ENCODE results near the gene MCC.

DNA sequence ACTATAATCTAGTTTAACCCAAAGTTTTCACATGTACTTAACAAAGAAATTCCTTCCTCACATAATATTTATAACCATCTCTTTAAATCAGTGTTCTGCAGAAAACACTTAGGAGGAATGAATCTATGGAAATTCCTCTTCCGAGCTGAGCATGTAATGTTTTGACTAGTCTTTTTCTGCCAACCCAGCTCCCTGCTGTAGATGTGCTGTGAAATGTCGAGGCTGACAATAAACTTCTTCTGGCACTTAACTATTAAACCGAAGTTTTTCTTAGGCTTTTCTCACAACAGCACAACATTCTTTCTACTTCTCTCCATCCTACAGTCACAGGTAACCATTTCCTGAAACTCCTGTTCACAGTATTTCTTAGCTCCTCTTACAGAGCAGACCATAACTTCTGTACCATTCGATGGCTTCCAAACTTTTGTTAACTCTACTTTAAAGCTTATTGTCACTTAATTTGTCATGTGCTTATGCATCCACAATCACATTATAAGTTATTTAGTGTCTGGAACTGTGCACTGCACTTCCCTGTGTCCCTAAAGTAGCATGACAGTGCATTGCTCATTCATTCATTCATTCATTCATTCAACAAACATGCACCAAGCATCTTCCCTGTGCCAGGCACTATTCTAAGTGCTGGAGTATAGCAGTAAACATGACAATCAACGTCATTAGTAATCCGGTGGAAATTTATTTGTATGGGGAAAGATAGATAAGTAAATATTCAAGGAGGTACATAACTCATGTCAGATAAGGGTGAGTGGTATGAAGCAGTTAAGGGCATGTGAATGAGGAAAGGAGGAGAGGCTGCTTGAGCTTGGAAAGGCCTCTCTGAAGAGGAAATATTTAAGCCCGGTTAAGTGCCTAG lies 108.1 kb downstream of the MCC start:
- TF ChIP-seq, protein P1, sequence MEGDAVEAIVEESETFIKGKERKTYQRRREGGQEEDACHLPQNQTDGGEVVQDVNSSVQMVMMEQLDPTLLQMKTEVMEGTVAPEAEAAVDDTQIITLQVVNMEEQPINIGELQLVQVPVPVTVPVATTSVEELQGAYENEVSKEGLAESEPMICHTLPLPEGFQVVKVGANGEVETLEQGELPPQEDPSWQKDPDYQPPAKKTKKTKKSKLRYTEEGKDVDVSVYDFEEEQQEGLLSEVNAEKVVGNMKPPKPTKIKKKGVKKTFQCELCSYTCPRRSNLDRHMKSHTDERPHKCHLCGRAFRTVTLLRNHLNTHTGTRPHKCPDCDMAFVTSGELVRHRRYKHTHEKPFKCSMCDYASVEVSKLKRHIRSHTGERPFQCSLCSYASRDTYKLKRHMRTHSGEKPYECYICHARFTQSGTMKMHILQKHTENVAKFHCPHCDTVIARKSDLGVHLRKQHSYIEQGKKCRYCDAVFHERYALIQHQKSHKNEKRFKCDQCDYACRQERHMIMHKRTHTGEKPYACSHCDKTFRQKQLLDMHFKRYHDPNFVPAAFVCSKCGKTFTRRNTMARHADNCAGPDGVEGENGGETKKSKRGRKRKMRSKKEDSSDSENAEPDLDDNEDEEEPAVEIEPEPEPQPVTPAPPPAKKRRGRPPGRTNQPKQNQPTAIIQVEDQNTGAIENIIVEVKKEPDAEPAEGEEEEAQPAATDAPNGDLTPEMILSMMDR (conservative IDR thresholded peaks at IDR 0.05; ENCODE audit: low read depth, low read length): no peak
- TF ChIP-seq POLR2A (IDR thresholded peaks at IDR 0.05; ENCODE audit: low read depth, low read length) (no peak), RFX5 (IDR thresholded peaks at IDR 0.05; ENCODE audit: low read depth, low read length) (no peak), MAZ (IDR thresholded peaks at IDR 0.05; ENCODE audit: borderline replicate concordance, low read depth, low read length) (no peak), CHD1 (IDR thresholded peaks at IDR 0.05; ENCODE audit: low read depth, low read length) (no peak), MAFK (IDR thresholded peaks at IDR 0.05; ENCODE audit: low read depth, low read length) (no peak), MXI1 (IDR thresholded peaks at IDR 0.05; ENCODE audit: borderline replicate concordance, low read depth, low read length) (no peak), SMC3 (IDR thresholded peaks at IDR 0.05; ENCODE audit: low read depth, low read length) (no peak), CEBPB (IDR thresholded peaks at IDR 0.05; ENCODE audit: low read depth, low read length) (no peak), RAD21 (IDR thresholded peaks at IDR 0.05; ENCODE audit: low read length) (no peak), NFE2L2 (IDR thresholded peaks at IDR 0.05; ENCODE audit: low read depth, low read length) (no peak), FOS (IDR thresholded peaks at IDR 0.05; ENCODE audit: low read depth, low read length) (no peak), BHLHE40 (IDR thresholded peaks at IDR 0.05; ENCODE audit: low read depth, low read length) (no peak)
- TF ChIP-seq, protein P2, sequence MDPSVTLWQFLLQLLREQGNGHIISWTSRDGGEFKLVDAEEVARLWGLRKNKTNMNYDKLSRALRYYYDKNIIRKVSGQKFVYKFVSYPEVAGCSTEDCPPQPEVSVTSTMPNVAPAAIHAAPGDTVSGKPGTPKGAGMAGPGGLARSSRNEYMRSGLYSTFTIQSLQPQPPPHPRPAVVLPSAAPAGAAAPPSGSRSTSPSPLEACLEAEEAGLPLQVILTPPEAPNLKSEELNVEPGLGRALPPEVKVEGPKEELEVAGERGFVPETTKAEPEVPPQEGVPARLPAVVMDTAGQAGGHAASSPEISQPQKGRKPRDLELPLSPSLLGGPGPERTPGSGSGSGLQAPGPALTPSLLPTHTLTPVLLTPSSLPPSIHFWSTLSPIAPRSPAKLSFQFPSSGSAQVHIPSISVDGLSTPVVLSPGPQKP (IDR thresholded peaks at IDR 0.05; ENCODE audit: borderline replicate concordance, low read depth, low read length): no peak
